Renal pelvis (tissue), 12 donors: Measurements from ENCODE around the gene WDR74. TPM values are rescaled to one million over a fixed set of nuclear protein-coding genes. Genes with fewer than 3 reads are reported as not detected.

Experiments
- DNase-seq: peaks from one replicate; pipeline ENCODE4 v3.0.0-alpha.2; 2013
- long read RNA-seq, 16 experiments: transcript quantifications; one replicate each; lab custom pipeline, GENCODE V29; 2026
- polyA plus RNA-seq, 3 donors: library from polyadenylated mRNA; unstranded; fragments of 120-200 nt; gene quantifications; one replicate each; pipeline ENCODE4 v1.2.1, GENCODE V29; 2013; ENCODE audit not compliant: insufficient read length in 3 of 3

Gene WDR74
- polyA plus RNA-seq, result 10 to 100 TPM; 38.1 to 49.6 (median 47.0) TPM
- long read RNA-seq, donor 1, transcript WDR74-201 (11 exons, 1,289 nt), result major isoform, 10 of 13 reads
- long read RNA-seq, donor 1, partial matches to known transcripts, result 0 of 13 reads
- long read RNA-seq, donor 1, other reads (novel, unspliced or antisense), result 0 of 13 reads
- long read RNA-seq, donor 2, transcript WDR74-201 (11 exons, 1,289 nt), result major isoform, 15 of 19 reads
- long read RNA-seq, donor 2, partial matches to known transcripts, result 0 of 19 reads
- long read RNA-seq, donor 2, other reads (novel, unspliced or antisense), result 0 of 19 reads
- long read RNA-seq, donor 3, transcript WDR74-201 (11 exons, 1,289 nt), result major isoform, 20 of 24 reads
- long read RNA-seq, donor 3, partial matches to known transcripts, result 0 of 24 reads
- long read RNA-seq, donor 3, other reads (novel, unspliced or antisense), result 0 of 24 reads
- long read RNA-seq, donor 4, transcript WDR74-201 (11 exons, 1,289 nt), result major isoform, 13 of 14 reads
- long read RNA-seq, donor 4, partial matches to known transcripts, result 0 of 14 reads
- long read RNA-seq, donor 4, other reads (novel, unspliced or antisense), result 0 of 14 reads
- long read RNA-seq, donor 5, transcript WDR74-201 (11 exons, 1,289 nt), result major isoform, 7 of 9 reads
- long read RNA-seq, donor 5, partial matches to known transcripts, result 0 of 9 reads
- long read RNA-seq, donor 5, other reads (novel, unspliced or antisense), result 0 of 9 reads
- long read RNA-seq, donor 6, transcript WDR74-201 (11 exons, 1,289 nt), result major isoform, 7 of 12 reads
- long read RNA-seq, donor 6, partial matches to known transcripts, result 0 of 12 reads
- long read RNA-seq, donor 6, other reads (novel, unspliced or antisense), result 0 of 12 reads
- long read RNA-seq, donor 7, transcript WDR74-201 (11 exons, 1,289 nt), result major isoform, 11 of 13 reads
- long read RNA-seq, donor 7, partial matches to known transcripts, result 0 of 13 reads
- long read RNA-seq, donor 7, other reads (novel, unspliced or antisense), result 0 of 13 reads
- long read RNA-seq, donor 8, transcript WDR74-201 (11 exons, 1,289 nt), result major isoform, 5 of 6 reads
- long read RNA-seq, donor 8, partial matches to known transcripts, result 0 of 6 reads
- long read RNA-seq, donor 8, other reads (novel, unspliced or antisense), result 0 of 6 reads
- long read RNA-seq, donor 9, transcript WDR74-201 (11 exons, 1,289 nt), result major isoform, 18 of 21 reads
- long read RNA-seq, donor 9, partial matches to known transcripts, result 0 of 21 reads
- long read RNA-seq, donor 9, other reads (novel, unspliced or antisense), result 0 of 21 reads
- long read RNA-seq, donor 10, transcript WDR74-201 (11 exons, 1,289 nt), result major isoform, 9 of 59 reads
- long read RNA-seq, donor 10, partial matches to known transcripts, result 45 of 59 reads
- long read RNA-seq, donor 10, other reads (novel, unspliced or antisense), result 0 of 59 reads
- long read RNA-seq, donor 11, transcript WDR74-201 (11 exons, 1,289 nt), result major isoform, 9 of 17 reads
- long read RNA-seq, donor 11, transcript WDR74-203 (5 exons, 617 nt), result minor isoform, 6 of 17 reads
- long read RNA-seq, donor 11, partial matches to known transcripts, result 0 of 17 reads
- long read RNA-seq, donor 11, other reads (novel, unspliced or antisense), result 0 of 17 reads
- long read RNA-seq, donor 12, transcript WDR74-201 (11 exons, 1,289 nt), result major isoform, 15 of 18 reads
- long read RNA-seq, donor 12, partial matches to known transcripts, result 0 of 18 reads
- long read RNA-seq, donor 12, other reads (novel, unspliced or antisense), result 0 of 18 reads
- long read RNA-seq, donor 13, transcript WDR74-201 (11 exons, 1,289 nt), result major isoform, 14 of 15 reads
- long read RNA-seq, donor 13, partial matches to known transcripts, result 0 of 15 reads
- long read RNA-seq, donor 13, other reads (novel, unspliced or antisense), result 0 of 15 reads
- long read RNA-seq, donor 14, result 0 reads
- long read RNA-seq, donor 15, transcript WDR74-201 (11 exons, 1,289 nt), result major isoform, 16 of 20 reads
- long read RNA-seq, donor 15, partial matches to known transcripts, result 0 of 20 reads
- long read RNA-seq, donor 15, other reads (novel, unspliced or antisense), result 0 of 20 reads
- long read RNA-seq, donor 16, transcript WDR74-201 (11 exons, 1,289 nt), result major isoform, 13 of 16 reads
- long read RNA-seq, donor 16, partial matches to known transcripts, result 0 of 16 reads
- long read RNA-seq, donor 16, other reads (novel, unspliced or antisense), result 0 of 16 reads

- DNase-seq, result peak; percentile 95
Measured at GRCh38 chr11:62839050-62839945, at the start of gene WDR74. Gene WDR74, minus strand, starts transcription at chr11:62839590. Its CDS starts 20 bp downstream, at chr11:62839570.

GRCh38 chr11:62889126-62889483, 49.7 kb upstream of the WDR74 start:
- DNase-seq, result no peak

DNA sequence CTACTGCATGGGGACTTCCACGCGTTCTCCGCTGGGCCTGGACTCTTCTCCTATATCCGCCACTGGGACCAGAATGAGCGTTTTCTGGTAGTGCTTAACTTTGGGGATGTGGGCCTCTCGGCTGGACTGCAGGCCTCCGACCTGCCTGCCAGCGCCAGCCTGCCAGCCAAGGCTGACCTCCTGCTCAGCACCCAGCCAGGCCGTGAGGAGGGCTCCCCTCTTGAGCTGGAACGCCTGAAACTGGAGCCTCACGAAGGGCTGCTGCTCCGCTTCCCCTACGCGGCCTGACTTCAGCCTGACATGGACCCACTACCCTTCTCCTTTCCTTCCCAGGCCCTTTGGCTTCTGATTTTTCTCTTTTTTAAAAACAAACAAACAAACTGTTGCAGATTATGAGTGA, 49.0 kb upstream of the WDR74 start:
- DNase-seq, result no peak

GRCh38 chr11:62885137-62885750, 45.9 kb upstream of the WDR74 start:
- no peak for DNase-seq

DNA sequence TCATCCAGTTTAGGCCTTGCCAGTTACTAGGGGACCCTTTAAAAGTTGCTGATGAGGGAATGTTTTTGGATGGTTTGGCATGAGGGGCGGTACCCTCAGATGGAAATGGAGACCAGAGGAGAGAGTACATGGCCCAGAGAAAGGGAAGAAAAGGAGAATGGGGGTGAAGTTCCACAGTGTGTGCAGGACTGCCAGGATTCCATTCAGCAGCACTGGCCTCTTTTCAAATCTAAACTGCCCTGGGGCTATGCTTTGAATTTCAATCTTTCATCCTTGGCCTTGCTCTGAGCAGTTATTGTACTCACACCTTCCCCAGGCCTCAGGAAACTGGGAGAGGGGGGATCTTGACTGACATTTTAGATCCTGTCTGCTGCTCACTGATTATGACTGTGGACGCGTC, 44.3 kb upstream of the WDR74 start:
- no peak for DNase-seq

- no peak for DNase-seq
Measured at GRCh38 chr11:62882788-62883501, 43.6 kb upstream of the WDR74 start.

GRCh38 chr11:62882431-62882749, 43.0 kb upstream of the WDR74 start:
- no peak for DNase-seq

GRCh38 chr11:62881579-62882430, 42.4 kb upstream of the WDR74 start:
- DNase-seq, result peak; percentile 96

DNA sequence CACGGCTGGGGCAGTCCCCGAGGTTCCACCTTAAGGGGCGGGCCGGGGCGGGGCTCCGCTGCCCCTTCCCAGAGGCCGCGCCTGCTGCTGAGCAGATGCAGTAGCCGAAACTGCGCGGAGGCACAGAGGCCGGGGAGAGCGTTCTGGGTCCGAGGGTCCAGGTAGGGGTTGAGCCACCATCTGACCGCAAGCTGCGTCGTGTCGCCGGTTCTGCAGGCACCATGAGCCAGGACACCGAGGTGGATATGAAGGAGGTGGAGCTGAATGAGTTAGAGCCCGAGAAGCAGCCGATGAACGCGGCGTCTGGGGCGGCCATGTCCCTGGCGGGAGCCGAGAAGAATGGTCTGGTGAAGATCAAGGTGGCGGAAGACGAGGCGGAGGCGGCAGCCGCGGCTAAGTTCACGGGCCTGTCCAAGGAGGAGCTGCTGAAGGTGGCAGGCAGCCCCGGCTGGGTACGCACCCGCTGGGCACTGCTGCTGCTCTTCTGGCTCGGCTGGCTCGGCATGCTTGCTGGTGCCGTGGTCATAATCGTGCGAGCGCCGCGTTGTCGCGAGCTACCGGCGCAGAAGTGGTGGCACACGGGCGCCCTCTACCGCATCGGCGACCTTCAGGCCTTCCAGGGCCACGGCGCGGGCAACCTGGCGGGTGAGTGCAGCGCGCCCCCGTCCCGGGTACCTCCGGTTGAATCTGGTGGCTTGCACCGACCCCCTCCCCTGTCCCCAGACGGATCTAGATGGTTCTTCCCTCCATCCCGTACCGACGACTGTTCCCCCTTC, 41.6 kb upstream of the WDR74 start, which contains the start of gene SLC3A2:
Gene SLC3A2, plus strand, starts transcription at position 94 of the 776 bp plus-strand sequence. Its CDS starts 128 bp downstream, at position 222.
- DNase-seq, result peak; percentile 88

GRCh38 chr11:62880231-62880802, 40.9 kb upstream of the WDR74 start:
- peak; percentile 34 for DNase-seq

DNA sequence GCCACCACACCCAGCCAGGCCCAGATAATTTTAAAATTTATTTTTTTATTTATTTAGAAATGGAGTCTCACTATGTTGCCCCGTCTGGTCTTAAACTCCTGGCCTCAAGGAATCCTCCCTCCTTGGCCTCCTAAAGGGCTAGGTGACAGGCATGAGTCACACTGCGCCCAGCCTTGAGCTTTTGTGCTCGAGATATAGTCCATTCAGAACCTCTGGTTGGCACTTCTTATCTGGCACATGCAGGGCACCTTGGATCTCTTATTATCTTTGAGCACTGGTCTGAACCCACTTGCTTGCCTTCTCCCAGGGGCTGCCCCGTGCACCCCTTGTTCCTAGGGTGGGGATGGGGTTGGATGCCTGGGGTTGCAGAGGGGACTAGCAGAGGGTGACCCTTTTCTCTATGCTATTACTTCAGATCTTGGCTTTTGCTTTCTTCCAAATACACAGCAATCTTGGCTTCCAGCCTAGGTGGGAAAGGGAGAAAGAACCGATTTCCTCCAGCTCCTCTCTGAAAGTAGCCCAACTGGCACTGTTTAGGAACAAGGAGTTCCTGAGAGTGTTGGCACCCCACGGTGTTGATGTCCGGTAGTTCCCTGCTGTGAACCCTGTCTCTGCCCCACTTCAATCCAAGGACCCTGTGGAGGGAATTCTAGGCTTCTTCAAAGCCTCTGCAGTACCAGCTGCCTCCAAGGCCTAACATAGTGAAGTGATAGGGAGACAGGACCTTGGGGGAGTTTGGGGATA, 40.0 kb upstream of the WDR74 start:
- DNase-seq, result no peak

DNA sequence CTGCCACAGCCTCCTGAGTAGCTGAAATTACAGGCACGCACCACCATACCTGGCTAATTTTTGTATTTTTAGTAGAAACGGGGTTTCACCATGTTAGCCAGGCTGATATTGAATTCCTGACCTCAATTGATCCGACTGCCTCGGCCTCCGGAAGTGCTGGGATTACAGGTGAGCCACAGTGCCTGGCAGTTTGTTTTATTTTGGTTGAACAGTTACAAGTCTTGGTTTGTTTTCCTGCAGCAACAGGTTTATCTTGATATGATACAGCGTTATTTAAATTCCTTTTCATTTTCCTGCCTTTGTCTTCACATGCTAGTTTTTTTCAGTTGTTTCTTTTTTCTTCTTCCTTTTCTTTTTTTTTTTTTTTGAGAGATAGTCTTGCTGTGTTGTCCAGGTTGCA, 37.3 kb upstream of the WDR74 start:
- DNase-seq, result no peak

- DNase-seq, result no peak
Measured at GRCh38 chr11:62875698-62876478, 36.5 kb upstream of the WDR74 start.

DNA sequence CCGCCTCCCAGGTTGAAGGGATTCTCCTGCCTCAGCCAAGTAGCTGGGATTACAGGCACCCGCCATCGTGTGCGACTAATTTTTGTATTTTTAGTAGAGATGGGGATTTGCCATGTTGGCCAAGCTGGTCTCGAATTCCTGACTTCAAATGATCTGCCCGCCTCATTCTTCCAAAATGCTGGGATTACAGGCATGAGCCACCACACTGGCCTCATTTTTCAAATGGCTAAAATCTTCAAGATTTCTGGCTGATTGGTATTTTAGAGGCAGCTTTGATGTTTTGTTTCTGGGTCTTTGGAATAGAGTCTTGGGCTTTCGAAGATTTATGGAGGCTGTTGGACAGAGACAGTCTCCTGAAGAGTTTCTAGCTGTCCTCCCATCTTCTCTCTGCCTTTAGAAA, 35.5 kb upstream of the WDR74 start:
- DNase-seq, result no peak
